NCI-H2081 (cell line): ENCODE measurements around the gene PER2.

Experiments
- DNase-seq, 2 experiments: peaks; one replicate each; lab custom pipeline; 2025; lab: John Stamatoyannopoulos, UW

PER2 gene

DNA sequence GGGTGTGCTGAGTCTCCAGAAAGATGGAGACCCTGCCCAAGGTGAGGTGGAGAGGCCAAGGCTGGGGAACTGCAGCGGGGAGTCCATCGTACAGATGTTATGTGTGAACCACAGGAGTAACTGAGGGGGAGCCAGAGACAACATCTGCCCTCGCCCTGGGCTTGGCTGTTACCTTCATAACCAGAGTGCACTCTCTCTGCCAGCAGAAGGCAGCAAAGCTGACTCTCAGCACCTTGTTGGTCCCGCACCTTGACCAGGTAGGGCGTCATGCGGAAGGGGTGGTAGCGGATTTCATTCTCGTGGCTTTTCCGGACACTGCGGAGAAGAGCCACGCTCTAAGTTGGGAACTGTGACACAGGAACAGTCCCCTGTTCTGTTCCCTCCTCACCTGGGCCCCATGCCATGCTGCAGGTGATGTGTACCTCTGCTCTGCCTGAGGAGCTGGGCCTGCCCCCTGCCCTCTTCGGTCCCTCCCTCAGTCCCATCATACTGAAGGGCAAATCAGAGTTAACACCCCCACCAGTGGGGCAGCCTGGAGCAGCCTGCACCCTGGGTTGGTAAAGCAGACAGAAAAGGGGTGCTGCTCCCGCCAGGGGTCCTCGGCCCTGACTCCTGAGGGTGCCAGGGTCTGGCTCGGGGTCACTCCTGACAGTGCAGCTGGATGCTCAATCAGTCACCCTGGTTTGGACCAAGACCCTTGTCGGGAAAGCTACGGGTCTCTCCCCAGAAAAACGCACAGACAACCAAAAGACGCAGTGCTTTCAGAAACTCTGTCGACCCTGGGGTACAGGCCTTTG is 20.3 kb downstream of the PER2 start:
- no peak for DNase-seq

GRCh38 chr2:238267341-238267710 is 21.1 kb downstream of the PER2 start:
- no peak for DNase-seq

DNA sequence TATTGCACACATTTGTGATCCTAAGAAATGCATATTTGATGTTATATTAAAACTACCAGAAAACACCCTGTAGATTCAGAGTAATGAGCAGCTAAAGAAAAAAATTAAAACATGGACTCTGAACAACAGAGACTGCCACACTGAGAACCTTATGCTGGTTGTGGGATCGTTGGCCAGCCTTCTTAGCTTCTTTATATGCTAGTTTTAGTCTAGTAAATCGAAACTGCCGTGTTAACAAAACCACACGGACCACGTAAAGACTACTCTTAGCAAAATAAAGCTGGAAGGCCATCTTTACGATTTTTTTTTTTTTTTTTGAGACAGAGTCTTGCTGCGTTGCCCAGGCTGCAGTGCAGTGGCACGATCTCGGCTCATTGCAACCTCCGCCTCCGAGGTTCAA is 22.8 kb downstream of the PER2 start:
- no peak for DNase-seq

GRCh38 chr2:238264072-238264460 is 24.3 kb downstream of the PER2 start:
- no peak for DNase-seq

GRCh38 chr2:238263204-238264071 is 25.0 kb downstream of the PER2 start:
- DNase-seq: peak; percentile 60 to 73

GRCh38 chr2:238262496-238263122 is 25.8 kb downstream of the PER2 start:
- no peak for DNase-seq

- no peak for DNase-seq
Observed at GRCh38 chr2:238261718-238262375, 26.6 kb downstream of the PER2 start.

DNA sequence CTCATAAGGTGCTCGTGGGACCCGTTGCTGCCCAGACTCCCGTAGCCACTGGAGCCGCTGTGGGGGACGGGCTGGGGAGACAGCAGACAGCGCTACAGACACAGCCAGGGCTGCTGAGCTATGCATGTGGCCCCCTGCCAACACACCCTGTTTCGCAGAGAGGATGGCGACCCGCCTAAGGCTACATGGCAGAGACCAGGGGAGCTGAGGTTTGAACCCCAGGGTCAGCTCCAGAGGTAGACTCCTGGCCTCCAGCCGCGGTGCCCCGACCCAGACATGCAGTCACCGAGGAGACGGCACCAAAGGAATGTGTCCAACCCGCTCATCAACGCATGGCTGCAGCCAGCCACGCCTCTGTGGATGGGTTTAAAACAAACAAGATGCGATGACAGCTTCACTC is 27.5 kb downstream of the PER2 start:
- no peak for DNase-seq

- no peak for DNase-seq
Observed at GRCh38 chr2:238259061-238260020, 29.1 kb downstream of the PER2 start.

- DNase-seq: no peak
Observed at GRCh38 chr2:238257786-238258700, 30.4 kb downstream of the PER2 start.

DNA sequence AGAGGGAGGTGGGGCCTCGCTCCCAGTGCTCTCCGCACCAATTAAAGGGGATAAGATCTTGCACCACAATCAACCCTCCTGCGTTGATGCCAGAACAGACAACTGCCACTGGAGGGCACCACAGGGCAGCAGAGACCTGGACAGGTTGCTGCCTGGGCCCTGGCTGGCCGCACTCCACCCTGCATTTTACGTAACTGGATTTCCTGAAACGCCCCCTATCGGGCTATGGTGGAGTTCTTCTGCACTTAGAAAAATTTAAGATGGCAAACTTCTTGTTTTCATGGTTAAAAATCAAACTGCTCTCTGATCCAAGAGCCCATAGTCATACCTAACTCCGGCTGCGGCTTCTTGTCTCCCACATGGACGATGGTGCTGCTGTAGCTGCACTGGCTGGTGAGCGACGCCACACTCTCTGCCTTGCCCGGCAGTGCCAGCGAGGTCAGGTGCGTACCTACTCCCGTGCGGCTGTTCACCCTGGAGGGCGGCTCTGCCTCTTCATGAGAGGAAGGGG is 31.8 kb downstream of the PER2 start:
- DNase-seq: peak; percentile 90 to 92

GRCh38 chr2:238256111-238256510 is 32.3 kb downstream of the PER2 start:
- DNase-seq: no peak

DNA sequence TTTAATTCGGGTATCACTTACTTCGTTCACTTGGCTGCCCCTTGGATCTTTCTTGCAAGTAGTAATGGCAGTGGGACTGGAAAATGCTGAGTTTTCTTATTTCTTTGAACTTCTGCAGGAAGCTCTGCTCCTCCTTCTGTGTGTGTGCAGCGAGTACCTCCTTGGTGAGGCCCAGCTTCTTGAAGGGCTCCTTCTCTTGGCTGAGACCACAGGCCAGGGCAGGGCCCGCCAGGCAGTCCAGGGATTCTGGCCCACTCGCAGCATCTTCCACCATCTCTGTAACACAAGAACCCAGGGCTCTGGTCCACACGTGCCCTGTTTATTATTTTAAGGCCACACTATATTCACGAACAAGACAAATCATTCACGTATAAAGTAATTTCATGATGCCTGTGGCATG is 32.8 kb downstream of the PER2 start:
- DNase-seq: no peak

DNA sequence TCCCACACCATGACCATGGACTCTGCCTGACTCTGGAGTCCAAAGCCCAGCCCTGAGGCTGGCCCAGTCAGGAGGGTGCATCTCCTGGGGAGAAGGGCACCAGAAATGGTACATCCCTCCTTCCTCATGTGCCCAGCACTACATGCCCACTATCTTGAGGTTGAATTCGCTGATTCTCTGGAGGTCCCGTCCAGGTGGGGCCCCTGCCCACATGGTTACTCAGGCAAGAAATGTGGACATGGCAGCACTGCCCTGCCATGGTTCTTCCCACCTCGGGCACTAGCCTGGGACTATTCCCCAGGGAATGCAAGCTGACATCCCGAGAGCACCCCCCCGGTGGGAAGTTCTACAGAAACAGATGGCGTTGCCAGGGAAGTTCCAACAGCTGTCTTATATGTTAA is 33.3 kb downstream of the PER2 start:
- no peak for DNase-seq

GRCh38 chr2:238254095-238254723 is 34.2 kb downstream of the PER2 start:
- no peak for DNase-seq

GRCh38 chr2:238252766-238253630 is 35.4 kb downstream of the PER2 start:
- no peak for DNase-seq

GRCh38 chr2:238251986-238252385 is 36.4 kb downstream of the PER2 start:
- DNase-seq: no peak

DNA sequence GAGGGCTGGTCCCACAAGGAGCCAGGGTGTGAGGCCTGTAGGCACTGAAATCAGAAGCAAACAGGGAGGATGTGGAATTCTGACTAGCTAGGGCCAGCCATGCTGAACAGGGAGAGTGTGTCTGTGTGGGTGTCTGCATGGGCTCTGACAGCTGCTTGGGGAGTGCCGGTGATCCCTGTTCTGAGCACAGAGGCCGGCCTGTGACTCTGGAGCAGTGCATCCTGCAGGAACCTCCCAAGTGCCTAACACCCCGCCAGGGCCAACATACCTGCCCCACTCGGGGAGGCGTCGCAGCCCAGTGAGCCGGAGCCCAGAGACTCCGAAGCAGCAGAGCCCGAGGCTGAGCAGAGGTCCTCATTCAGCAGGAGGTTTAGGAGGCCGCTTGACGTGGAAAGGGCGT is 37.1 kb downstream of the PER2 start:
- no peak for DNase-seq
